Fibroblast of lung (primary cell): Measurements from ENCODE around the gene RRAS.

Source experiments
- EZH2 ChIP-seq: IDR thresholded peaks from 2 replicates; pipeline ENCODE4 v1.5.1; 2012; ENCODE audit warnings: low read length, control low read depth, mild to moderate bottlenecking; ENCODE audit errors: missing control alignments
- TF ChIP-seq, protein P1 (sequence below), 2 donors: IDR thresholded peaks in 1 of 2; conservative IDR thresholded peaks in 1 of 2; 1 replicate in 1 of 2; 2 replicates in 1 of 2; pipeline ENCODE4 v1.5.1; 2011 to 2012; ENCODE audit warnings: low read length in 2 of 2, control low read depth in 1 of 2, inconsistent platforms in 1 of 2, low read depth in 1 of 2, mild to moderate bottlenecking in 1 of 2

DNA sequence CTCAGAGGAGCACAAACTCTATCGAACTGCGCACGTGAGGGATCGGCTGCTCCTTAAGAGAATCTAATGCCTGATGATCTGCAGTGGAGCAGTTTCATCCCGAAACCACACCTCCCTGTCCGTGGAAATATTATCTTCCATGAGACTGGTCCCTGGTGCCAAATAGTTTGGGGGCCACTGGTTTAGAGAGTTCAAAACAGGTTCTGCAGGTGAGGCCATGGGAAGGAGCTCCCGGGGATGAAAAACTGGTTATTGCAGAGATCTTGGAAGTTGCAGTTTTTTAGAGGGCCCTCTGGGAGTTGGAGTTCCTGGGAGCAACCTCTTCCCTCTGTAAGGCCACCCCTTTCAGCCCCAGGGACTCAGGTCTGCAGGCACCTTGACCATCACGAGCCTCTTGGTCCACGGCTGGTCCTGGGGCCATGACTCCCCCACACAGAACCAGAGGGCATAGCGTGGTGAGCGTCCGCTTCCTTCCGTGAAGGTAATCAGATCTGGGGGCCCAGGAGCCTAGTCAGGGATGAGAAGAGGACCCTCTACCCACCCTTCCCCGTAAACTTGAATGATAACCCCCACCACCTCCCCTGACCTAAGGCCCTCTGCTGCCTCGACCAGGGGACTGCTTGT is 20.5 kb upstream of the RRAS start:
- TF ChIP-seq, protein P1, sequence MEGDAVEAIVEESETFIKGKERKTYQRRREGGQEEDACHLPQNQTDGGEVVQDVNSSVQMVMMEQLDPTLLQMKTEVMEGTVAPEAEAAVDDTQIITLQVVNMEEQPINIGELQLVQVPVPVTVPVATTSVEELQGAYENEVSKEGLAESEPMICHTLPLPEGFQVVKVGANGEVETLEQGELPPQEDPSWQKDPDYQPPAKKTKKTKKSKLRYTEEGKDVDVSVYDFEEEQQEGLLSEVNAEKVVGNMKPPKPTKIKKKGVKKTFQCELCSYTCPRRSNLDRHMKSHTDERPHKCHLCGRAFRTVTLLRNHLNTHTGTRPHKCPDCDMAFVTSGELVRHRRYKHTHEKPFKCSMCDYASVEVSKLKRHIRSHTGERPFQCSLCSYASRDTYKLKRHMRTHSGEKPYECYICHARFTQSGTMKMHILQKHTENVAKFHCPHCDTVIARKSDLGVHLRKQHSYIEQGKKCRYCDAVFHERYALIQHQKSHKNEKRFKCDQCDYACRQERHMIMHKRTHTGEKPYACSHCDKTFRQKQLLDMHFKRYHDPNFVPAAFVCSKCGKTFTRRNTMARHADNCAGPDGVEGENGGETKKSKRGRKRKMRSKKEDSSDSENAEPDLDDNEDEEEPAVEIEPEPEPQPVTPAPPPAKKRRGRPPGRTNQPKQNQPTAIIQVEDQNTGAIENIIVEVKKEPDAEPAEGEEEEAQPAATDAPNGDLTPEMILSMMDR (conservative IDR thresholded peaks at IDR 0.05 in 1 of 2, IDR thresholded peaks at IDR 0.05 in 1 of 2; ENCODE audit: low read depth in 1 of 2, low read length in 2 of 2) = no peak
- no peak for TF ChIP-seq EZH2
